ENCODE results near the gene POLR1D.
A peak's percentile ranks its signal among the peaks of the same experiment; 100 is the strongest.
"Not testable (repeated sequence)": the region's sequence is repeated elsewhere in the genome, so short reads cannot be mapped to it uniquely, and the experiment has no call there.

The POLR1D gene

DNA sequence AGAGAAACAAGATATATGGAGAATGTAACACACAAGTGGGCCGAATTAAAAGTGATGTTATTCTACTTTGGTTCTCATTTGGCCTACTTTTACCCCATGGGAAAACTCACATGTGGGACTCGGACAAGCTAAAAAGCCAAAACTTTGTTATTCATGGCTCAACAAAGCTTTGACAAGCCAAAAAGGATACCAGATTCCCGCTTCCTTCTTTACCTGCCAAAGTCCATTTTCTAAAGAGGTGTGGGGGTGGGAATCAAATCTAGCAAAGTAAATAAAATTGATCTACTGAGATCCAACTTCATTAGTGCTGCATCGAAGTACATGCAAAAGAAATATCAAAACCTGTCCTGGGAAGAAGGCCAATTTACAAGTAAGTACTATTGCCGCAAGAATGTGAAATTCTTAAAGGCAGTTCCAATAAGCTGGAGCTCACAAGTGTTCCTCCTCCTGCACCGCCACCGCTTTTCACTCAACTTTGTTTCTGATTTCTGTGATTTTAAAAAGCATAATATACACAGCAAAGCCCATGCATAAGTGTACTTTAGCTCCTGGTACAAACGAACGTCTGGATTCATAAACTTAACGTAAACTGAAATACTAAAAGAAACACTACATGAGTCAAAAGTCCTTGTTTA lies 2.5 kb upstream of the POLR1D start:
- no peak for DNase-seq

DNA sequence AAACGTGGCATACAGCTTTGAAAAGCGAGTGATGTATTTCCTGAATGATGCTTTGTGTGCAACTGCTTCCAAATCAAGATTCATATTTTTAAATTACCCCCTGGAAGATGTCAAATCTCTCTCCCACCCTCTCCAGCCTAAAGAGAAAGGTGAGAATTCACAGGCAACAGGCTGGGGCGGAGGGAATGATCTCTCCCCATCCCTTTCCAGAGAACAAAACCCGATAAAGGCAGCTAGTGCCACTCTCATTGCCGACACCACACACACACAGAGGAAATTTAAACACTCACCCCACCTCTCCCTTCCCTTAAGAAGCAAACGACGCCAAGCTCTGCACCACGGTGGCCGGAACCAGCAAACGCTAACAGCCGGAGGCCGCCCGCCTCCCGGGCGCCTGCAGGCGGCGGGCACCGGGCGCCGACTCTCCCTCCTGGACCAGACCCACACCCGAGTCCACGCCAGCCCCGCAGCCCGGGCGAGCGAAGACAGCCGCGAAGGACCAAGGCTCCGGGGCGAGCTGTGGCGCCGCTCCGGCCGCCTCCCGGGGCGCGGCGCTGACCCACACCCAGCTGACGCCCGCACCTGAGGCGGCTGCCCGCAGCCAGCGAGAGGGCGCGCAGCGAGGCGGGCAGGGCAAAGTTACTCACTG lies 1.8 kb upstream of the POLR1D start:
- DNase-seq = peak; percentile 4 to 8

DNA sequence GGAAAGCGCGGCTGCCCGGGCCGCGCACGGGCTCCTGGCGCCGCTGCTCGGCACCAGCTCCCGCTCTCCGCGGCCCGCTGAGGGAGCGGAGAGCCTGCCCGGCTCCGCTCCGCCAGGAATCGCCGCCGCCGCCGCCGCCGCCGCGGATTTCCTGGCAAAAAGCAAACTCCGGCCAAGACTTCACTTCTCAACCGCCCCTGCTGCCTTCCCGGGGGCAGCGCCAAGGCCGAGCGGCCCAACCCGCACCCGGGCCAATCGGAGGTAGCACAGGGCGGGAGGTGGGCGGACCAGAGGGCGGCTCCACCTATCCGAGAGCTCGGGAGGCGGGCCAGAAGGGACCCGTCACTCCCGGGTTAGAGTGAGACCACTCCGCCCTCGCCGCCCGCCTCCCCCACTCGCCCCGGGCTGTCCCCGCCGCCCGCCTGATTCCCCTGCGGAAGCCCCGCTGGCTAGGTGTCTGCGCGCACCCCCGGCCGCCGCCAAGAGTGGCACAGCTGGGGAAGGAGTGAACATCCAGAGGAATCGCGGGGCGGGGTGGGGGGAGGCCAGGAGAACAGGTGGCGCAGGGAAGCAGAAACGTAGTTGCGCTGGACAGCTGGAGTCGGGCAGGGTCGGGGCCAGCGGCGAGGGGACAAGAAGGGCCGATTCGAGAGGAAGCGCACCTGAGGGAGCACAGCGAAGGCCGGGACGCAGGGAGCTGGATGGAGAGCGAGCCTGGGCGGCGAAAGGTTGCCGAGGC lies 1.1 kb upstream of the POLR1D start, which contains the start of gene LNX2:
LNX2 (minus strand) TSS at position 153 of the 739 bp plus-strand sequence. CDS start 38,826 bp downstream, outside the sequence.
- peak; percentile 83 to 92 for DNase-seq

DNA sequence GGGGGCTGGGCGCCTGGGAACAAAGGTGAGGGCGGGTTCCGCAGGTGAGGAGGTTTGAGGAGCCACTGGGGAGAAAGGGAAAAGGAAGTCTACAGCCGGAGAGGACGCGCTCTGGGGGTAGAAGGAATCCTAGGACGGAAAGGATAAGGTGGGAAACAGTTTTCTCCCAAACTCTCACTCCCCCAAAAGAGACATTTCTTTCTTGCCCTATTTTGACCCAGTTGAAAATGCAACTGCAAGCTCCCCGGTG lies 651 bp upstream of the POLR1D start:
- DNase-seq = peak in 1 of 2 experiments; percentile 63

DNA sequence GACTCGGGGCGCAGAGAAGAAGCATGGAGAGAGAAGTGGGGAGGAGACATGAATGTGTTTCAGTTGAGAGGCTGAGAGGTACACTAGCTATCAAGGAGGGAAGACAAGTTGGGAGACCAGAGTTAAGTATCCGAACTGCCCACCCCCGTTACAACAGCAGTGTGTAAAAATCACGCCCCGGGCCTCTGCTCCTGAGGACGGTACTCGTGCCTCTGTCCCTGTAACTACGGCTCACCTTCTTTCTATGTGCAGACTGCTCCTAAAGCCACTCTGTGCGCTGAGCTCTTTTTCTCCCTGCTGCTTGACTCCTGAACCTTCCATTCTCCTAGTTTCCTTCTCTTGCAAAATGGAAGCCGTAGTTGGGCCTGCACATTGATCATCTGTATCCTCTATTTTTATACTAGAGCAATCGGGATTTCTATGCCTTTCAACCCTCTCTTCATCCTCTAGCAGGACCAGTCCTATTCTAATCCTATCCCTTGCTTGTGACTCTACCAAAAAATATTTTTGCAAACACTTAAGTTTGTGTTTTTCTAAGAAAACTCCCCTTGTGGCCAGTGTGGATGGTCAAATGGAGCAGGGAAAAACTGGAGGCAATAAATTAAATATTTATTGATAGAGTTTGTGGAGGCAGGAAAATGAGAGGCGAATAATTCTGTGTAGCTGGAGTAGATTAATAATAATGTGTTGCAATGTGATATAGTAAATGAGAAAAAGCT lies 569 bp downstream of the POLR1D start:
- peak in 1 of 2 experiments; percentile 40 for DNase-seq

DNA sequence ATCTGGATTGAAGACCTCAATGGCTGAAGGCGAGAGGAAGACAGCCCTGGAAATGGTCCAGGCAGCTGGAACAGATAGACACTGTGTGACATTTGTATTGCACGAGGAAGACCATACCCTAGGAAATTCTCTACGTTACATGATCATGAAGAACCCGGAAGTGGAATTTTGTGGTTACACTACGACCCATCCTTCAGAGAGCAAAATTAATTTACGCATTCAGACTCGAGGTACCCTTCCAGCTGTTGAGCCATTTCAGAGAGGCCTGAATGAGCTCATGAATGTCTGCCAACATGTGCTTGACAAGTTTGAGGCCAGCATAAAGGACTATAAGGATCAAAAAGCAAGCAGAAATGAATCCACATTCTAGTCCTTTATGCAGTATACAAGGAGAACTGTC lies 1.2 kb downstream of the POLR1D start:
- no peak for DNase-seq

DNA sequence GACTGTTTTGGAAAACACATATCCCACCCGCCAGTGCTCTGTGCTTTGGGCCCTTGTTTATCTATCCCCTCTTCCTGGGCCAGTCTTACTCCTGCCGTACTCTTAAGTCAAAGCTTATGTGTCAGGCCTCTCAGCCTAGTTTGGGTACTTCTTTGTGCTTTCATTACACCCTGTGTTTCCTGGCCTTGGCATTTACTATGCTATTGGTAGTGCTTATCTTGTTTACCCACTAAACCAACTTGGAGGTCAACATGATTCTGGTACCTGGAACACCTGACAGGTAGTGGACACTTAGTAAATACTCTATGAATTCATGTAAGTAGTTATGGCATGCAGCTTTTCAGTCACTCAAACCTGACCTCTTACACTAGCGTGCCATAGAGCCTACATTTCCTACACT lies 2.4 kb downstream of the POLR1D start:
- DNase-seq = no peak

DNA sequence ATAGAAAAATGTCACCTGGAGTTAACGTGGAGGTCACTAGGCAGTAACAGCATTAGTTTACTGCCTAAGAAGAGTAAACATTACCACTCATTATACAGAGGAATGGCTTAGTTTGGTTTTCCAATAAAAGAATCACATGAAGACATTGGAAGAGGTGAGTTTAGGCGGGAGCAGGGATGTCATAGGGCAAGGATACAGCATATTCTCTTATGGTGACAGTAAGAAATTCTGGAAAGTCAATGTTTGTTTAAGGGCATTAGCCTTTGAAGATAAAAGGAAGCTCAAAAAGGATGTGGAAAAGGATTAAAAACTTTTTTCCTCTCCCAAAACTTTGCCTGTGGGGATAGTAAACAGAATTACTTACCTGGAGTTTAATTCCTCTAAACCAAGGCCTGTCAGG lies 4.1 kb downstream of the POLR1D start:
- DNase-seq = no peak

DNA sequence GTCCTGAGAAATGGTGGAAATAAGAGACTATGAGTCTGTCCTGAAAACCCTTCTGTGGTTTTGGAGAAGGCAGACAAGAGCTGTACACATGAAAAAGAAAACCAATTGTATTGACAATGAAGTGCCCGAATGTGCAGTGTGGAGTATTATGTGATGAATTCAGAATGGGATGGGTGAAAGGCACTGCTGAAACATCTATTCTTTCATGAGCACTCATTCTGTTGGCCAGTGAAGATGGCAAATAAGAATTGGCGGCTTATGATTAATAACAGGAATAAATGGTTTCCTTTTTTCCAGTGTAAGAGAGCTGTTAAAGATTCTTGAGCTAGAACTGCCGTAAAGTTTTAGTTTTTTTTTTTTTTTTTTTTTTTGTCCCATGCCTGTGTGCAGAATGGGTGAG lies 5.7 kb downstream of the POLR1D start:
- no peak for DNase-seq

DNA sequence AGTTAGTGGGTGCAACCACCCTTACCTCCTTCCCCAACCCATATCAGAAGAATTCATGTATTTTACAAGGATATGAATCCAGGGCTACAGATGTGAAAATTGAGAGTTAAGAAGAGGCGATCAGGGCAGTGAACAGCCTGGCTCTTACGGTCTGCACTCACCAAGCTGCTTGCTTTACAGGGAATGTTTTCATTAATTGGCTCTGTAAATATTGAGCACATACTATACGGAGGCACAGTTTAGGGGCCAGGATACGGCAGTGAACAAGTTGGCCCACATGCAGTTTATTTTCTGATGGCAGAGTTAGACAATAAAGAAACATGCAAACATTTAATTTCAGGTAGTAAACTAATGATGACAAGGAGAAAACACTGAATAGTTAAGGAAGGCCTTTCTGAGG lies 6.4 kb downstream of the POLR1D start:
- no peak for DNase-seq

DNA sequence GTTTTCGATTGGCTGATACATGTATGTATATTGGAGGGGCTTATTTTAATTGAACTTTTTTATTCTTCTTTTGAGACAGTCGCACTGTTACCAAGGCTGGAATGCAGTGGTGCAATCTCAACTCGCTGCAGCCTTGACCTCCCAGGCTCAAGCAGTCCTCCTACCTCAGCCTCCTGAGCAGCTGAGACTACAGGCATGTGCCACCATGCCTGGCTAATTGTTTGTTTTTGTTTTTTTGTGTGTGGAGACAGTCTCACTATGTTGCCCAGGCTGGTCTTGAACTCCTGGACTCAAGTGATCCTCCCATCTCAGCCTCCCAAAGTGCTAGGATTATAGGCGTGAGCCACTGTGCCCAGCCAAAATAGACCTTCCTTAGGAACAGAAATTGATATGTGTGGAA lies 7.1 kb downstream of the POLR1D start:
- not testable (repeated sequence) for DNase-seq

DNA sequence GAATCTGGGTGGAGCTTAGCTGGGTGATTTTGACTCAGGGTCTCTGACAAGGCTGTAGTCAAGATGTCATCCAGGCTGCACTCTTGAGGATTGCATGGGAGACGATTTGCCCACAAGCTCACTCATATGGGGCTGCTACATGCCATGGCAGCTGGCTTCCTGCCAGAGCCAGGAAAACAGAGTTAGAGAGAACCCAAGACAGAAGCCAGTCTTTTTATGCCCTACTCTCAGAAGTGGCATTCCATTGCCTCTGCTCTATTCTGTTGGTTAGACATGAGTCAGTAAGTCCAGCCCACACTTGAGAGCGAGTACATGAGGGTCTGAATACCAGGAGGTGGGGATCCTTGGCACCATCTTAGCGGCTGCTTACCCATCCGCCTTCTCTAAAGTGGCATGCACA lies 9.5 kb downstream of the POLR1D start:
- no peak for DNase-seq

DNA sequence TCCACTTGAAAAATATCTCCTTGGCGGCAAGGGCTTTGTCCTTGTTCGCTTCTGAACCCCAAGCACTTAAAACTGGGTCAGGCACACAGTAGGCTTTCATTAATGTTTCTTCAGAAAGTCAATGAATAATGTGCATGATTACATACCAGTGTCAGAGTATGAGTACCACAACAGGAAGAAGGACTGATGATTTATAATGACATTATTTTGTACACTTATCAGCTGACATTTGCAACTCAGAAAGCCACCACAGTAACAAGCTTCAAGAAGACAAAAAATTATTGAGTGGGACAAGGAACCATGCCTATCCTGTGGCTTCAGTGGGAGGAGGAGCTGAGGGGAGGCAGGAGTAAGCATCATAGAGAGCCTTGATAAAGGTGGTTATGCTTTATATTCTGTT lies 10.0 kb downstream of the POLR1D start:
- DNase-seq = no peak

DNA sequence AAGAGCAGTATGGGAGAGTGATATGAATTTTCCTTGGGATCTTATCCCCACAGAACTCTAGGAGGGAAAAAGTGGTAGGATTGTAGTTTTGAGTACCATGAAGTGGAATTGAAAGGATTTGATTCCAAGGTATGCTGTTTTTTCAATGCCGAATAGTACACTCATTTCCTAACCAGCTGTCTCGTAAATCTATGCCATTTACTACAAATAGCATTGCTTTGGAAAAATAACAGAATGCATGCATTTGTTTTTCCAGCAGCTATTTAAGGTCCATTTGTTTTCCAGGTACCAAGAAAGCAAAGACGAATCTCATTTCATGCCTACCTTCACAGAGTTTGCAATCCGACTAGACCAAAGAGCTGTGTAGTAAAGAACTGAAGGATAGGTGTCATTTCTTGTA lies 10.5 kb downstream of the POLR1D start:
- DNase-seq = no peak

DNA sequence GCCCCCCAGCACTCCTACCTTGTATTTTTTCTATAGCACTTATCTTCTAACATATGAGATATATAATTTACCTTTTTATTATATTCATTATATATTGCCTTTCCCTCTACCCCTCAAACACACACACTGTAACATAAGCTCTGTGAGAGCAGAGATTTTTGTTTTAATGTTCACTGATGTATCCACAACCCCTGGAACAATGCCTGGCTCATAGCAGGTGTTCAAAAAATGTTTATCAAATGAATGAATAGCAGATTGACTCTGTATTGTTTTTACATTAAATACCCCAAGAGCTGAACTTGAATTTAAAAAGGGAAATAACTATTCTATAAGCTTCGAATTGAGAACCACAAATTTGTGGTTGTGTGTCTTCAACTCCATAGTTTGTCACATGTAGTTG lies 11.0 kb downstream of the POLR1D start:
- no peak for DNase-seq

DNA sequence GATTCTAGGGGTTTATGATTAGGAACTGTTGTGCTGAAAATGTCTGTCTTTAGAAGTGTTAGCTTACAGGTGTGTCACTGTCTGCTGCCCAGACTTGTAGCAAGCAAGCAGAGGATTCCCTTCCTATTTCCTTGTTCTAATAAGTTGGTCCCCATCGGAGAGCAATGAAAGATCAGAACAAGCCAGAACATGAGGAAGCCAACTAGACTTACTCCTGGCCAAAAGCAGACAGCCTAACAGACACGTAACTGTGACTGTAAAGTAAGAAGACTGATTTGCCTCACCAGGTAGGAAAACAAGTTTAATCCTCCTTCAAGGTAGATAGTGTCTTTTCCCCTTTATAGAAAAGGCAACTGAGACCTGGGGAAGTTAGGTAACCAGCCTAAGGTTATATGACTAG lies 12.5 kb downstream of the POLR1D start:
- no peak for DNase-seq

DNA sequence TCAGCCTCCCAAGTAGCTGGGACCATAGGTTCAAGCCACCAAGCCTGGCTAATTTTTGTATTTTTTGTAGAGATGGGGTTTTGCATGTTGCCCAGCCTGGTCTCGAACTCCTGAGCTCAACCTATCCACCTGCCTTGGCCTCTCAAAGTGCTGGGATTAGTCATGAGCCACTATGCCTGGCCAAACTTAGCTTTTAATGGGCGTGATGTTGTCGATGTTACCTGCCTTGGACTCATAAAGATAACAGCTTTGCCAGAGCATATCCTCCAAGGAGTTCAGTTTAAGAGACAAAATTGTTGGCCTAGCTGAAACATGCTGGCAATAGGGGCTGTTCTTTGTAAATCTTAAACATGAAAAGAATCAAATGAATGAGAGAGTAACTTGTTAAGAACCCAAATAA lies 13.1 kb downstream of the POLR1D start:
- no peak for DNase-seq

DNA sequence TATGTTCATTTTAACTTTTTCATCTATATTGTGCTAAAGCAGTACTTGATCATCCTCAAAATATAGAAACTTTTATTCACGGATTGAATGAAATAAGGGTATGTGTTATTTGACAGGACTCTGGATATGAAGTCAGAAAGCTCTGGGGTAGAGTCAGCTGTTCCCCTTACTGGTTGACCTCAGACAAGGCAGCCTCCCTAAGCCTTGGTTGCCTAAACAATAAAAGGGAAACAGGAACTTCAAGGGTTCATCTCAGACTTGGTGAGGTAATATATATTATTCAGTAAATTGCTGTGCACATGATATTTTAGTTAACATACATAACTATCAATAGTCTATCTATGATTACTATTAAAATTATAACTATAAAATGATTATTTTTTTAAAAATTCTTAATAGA lies 13.6 kb downstream of the POLR1D start:
- DNase-seq = no peak

DNA sequence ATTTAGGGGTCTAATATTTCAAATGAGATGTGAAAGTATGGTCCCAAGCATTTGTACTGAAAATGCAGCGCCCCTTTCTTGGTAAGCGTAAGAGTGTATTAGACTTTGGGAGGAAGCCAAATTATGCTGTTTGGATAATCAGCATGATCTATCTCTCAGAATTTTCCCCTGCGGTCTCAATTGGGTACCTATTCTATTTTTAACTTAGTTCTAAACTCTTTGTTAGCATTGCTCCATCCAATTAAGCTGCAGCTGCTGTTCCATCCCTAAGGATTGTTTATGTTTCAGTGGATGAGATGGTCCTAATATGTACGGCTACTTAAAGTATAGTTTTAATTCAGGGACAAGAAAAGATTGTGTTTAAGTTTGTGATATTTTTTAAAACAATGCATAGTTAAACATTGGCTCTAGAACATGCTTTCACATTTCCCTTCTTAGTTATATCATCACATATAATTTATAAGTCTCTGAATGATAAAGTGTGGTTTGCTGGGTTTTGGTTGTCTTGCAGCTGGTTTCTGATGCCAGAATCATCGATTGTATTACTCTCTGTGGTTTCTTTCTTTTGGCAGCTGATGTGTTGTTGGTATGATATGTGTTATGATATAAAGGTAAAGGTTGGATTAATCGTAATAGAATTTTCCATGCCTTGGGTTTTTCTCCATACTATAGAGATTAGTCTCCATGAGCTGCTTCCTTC lies 15.0 kb downstream of the POLR1D start:
- no peak for DNase-seq

DNA sequence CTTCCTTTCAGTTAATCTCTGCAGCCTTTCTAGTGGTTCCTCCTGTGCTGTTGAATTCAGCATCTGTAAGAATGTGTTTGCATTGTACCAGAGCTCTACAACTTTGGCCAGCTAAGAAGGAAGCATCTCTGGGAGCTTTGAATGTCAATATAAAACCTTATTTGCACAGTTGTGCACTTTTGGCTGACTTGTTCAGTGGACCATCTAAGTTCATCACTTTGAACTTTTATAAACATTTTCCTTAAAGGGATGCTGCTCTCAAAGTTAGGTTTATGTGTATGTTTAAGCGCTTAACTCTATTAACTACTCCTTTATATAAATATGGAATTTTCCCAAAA lies 15.6 kb downstream of the POLR1D start:
- DNase-seq = no peak

DNA sequence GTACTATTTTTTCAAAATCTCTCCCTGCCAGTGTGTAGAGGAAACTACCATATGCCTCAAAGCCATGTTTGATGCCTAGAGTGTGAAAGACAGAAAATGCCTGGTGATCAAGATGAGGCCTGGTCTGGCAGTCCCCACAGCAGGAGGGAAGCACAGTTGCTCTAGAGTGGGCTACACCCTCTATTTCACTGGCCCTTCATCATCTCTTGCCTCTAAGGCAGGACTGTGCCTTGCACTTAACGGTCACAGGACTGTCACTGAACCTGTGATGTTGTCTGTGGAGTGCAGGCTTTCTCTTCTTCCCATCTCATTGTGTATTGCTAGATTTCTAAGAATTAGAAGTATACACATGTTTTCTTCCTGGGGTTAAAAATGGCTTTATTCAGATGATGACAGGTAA lies 16.3 kb downstream of the POLR1D start:
- no peak for DNase-seq

DNA sequence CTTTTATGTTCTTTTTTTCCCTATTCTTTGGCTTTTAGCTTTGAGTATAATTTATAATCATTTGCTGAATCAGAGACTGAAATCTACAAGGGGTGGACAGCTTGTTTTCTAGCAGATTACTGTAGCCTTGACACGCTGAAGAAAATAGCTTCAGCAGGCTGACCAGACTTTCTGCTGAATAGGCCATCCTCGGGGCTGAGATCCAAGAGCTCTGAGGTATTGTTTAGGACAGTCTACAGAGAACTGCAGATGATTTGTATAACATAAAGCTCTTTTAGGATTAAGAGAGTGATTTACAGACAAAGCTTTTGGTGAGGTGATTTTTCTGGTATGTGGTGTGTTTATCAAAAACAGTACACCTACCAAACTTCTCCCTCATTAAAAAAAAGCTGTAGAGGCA lies 16.8 kb downstream of the POLR1D start:
- DNase-seq = no peak

DNA sequence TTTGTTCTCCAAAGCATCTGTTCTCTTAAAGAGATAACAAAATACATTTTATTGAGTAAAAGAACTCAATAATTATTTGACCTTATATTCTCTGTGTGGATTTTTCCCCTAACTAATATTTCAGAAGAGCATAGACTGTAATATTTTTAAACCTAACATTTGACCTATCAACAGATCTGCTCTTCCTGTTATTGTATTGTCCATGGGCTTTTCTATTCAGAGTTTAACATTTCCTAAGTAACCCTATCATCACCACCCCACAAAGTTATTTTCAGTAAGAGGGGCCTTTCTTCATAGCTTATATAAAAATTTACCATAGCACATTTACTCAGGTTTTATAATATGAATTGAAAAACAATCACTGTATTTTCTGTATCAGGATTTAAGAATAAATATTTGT lies 17.5 kb downstream of the POLR1D start:
- no peak for DNase-seq

Data from SW 1271 (cell line).